ENCODE measurements around the gene LSP1. TPM values are rescaled to one million over a fixed set of nuclear protein-coding genes. Genes with fewer than 3 reads are reported as not detected.

The LSP1 gene
- total and polyA plus RNA-seq, 2 of the 4 experiments (the other 2 are of a cell fraction), result not detected

- dilution Hi-C loops (cut with HindIII; ENCODE audit: low sequenced_read_pairs, unreplicated experiment) (no loop called here), intact Hi-C loops (cut with micrococcal nuclease) (no loop called here), in situ Hi-C loops (cut with MboI; ENCODE audit: low sequenced_read_pairs) (loop anchor here (5.0 kb wide), 1 partner anchor 268 kb away; no protein-coding TSS in a partner anchor)
- no TSS peak for BruUV-seq (replicated peaks)
- ChIA-PET CTCF (no interaction called here), POLR2A (ENCODE audit: unreplicated experiment) (no interaction called here)
- no peaks in the 10 kb centered on the region for H3K9me3 ChIP-seq (ENCODE audit: control insufficient read depth, insufficient read depth, low read length)
- no peaks in the 10 kb centered on the region for H3K79me1 ChIP-seq (ENCODE audit: low read depth in 1 of 2, low read length in 2 of 2)
- no peak overlapping the region for H3K56ac ChIP-seq (ENCODE audit: extremely low read depth, insufficient read depth, low read length)
- WGBS, 2 experiments (ENCODE audit: extremely low coverage in 2 of 2, insufficient read length in 1 of 2), result 79% methylated on average over 4 of the region's 5 CpGs; no CpG with 5 or more reads in 1 of the 2 experiments
- H2BK15ac ChIP-seq (ENCODE audit: low read depth, low read length), result no peak overlapping the region
- no peak overlapping the region for H2AK9ac ChIP-seq (replicated peaks; ENCODE audit: low read depth, low read length, poor library complexity)
- no peak overlapping the region for H3K18ac ChIP-seq (ENCODE audit: low read depth, low read length)
- no peak overlapping the region for H4K8ac ChIP-seq (ENCODE audit: low read depth in 2 of 2, low read length in 2 of 2)
- H3K27ac ChIP-seq (ENCODE audit: insufficient read depth, low read length), result no peak overlapping the region
- no peak overlapping the region for H2BK120ac ChIP-seq (ENCODE audit: low read depth, low read length)
- H3K27me3 ChIP-seq (ENCODE audit: control insufficient read depth, insufficient read depth, low read length), result peaks cover 28% of the 10 kb centered on the region
- H3K4me3 ChIP-seq (ENCODE audit: insufficient read depth, low read depth, low read length), result no peak overlapping the region
- no peaks in the 10 kb centered on the region for H3K9me1 ChIP-seq (ENCODE audit: insufficient read depth, low read length)
- H3K4me1 ChIP-seq (ENCODE audit: control insufficient read depth, insufficient read depth, low read length), result no peaks in the 10 kb centered on the region
- H3K23ac ChIP-seq (ENCODE audit: low read depth, low read length), result no peak overlapping the region
- no peak overlapping the region for H3K4ac ChIP-seq (ENCODE audit: low read depth, low read length)
- TF ChIP-seq SMC3 (IDR thresholded peaks at IDR 0.05; ENCODE audit: low read depth, low read length) (no peak), RAD21 (IDR thresholded peaks at IDR 0.05; ENCODE audit: low read length) (no peak), MAZ (IDR thresholded peaks at IDR 0.05; ENCODE audit: borderline replicate concordance, low read depth, low read length) (no peak), RFX5 (IDR thresholded peaks at IDR 0.05; ENCODE audit: low read depth, low read length) (no peak), USF2 (IDR thresholded peaks at IDR 0.05; ENCODE audit: low read depth, low read length) (no peak), POLR2A (IDR thresholded peaks at IDR 0.05; ENCODE audit: low read depth, low read length) (no peak), RCOR1 (IDR thresholded peaks at IDR 0.05; ENCODE audit: insufficient replicate concordance, low read length) (no peak), MXI1 (IDR thresholded peaks at IDR 0.05; ENCODE audit: borderline replicate concordance, low read depth, low read length) (no peak), BHLHE40 (IDR thresholded peaks at IDR 0.05; ENCODE audit: low read depth, low read length) (no peak), ELK1 (IDR thresholded peaks at IDR 0.05; ENCODE audit: borderline replicate concordance, low read depth, low read length) (no peak), FOS (IDR thresholded peaks at IDR 0.05; ENCODE audit: low read depth, low read length) (no peak)
- no peak overlapping the region for H2AK5ac ChIP-seq (ENCODE audit: low read depth, low read length)
- no peaks in the 10 kb centered on the region for H4K20me1 ChIP-seq (ENCODE audit: insufficient read depth, low read length)
- H3K14ac ChIP-seq (replicated peaks; ENCODE audit: low read depth, low read length), result no peak overlapping the region
- no peaks in the 10 kb centered on the region for H3K36me3 ChIP-seq (ENCODE audit: control insufficient read depth, insufficient read depth, low read length)
- H2BK20ac ChIP-seq (ENCODE audit: low read depth, low read length), result no peak overlapping the region
- H3K4me2 ChIP-seq (ENCODE audit: low read depth, low read length), result no peak overlapping the region
- H4K91ac ChIP-seq (ENCODE audit: insufficient read depth, low read depth, low read length), result no peak overlapping the region
- H4K5ac ChIP-seq (ENCODE audit: low read depth, low read length), result no peak overlapping the region
- ATAC-seq (ENCODE audit: low read depth) (no peak), DNase-seq (no peak)
- H2AFZ ChIP-seq (replicated peaks; ENCODE audit: low read length, poor library complexity), result no peak overlapping the region
- H2BK5ac ChIP-seq (ENCODE audit: low read depth, low read length, poor library complexity, severe bottlenecking), result no peak overlapping the region
- H3K9ac ChIP-seq (ENCODE audit: low read depth, low read length), result no peak overlapping the region
Measured at GRCh38 chr11:1884303-1884700, 31.4 kb downstream of the LSP1 start.
